ENCODE measurements around the gene ZC3H18. TPM values are rescaled to one million over a fixed set of nuclear protein-coding genes. Genes with fewer than 3 reads are reported as not detected.

The ZC3H18 gene
- total RNA-seq, 2 experiments from 2014 or later, result 83.4 to 88.7 TPM

- no peaks in the 10 kb centered on the region for H3K27me3 Mint-ChIP-seq
- peaks cover 24% of the 10 kb centered on the region for H3K4me1 Mint-ChIP-seq
- DNase-seq (no peak), ATAC-seq (ENCODE audit: low read depth) (no peak)
- POLR2A ChIA-PET, result interaction anchor here (2.0 to 2.3 kb wide), 3 partner anchors 51 to 133 kb away, joined by 8 to 19 read pairs (median 12); no protein-coding TSS in a partner anchor
- H3K4me3 Mint-ChIP-seq, result peak overlapping the region; percentile 89
- no peaks in the 10 kb centered on the region for H3K36me3 Mint-ChIP-seq
- H3K9me3 Mint-ChIP-seq, result no peaks in the 10 kb centered on the region
- peak overlapping the region; percentile 72 for H3K27ac Mint-ChIP-seq
These were observed 1.2 kb upstream of the ZC3H18 start for GRCh38 chr16:88568710-88569613.

GRCh38 chr16:88569614-88569984, 604 bp upstream of the ZC3H18 start:
- no peaks in the 10 kb centered on the region for H3K27me3 Mint-ChIP-seq
- H3K9me3 Mint-ChIP-seq, result no peaks in the 10 kb centered on the region
- H3K36me3 Mint-ChIP-seq, result no peaks in the 10 kb centered on the region
- peak; percentile 30 for ATAC-seq (ENCODE audit: low read depth)
- peaks cover 24% of the 10 kb centered on the region for H3K4me1 Mint-ChIP-seq
- H3K27ac Mint-ChIP-seq, result peak overlapping the region; percentile 72
- H3K4me3 Mint-ChIP-seq, result peak overlapping the region; percentile 89
- POLR2A ChIA-PET, result interaction anchor here (0.6 to 2.3 kb wide), 17 partner anchors 9 to 1295 kb away, joined by 3 to 19 read pairs (median 3); partner anchors contain the start of genes BANP, KLHDC4, ZFPM1 and ZNF778
- no peak for DNase-seq

GRCh38 chr16:88570691-88571092, 489 bp downstream of the ZC3H18 start:
- H3K4me3 Mint-ChIP-seq, result peak overlapping the region; percentile 87
- ATAC-seq (ENCODE audit: low read depth), result peak; percentile 48
- H3K27me3 Mint-ChIP-seq, result no peaks in the 10 kb centered on the region
- POLR2A ChIA-PET, result interaction anchor here (0.7 to 2.3 kb wide), 24 partner anchors 10 to 1294 kb away, joined by 3 to 19 read pairs (median 3); partner anchors contain the start of genes ACSF3, BANP, KLHDC4 and SNAI3
- H3K4me1 Mint-ChIP-seq, result peaks cover 24% of the 10 kb centered on the region
- DNase-seq, result no peak
- peaks cover 2% of the 10 kb centered on the region for H3K36me3 Mint-ChIP-seq
- no peaks in the 10 kb centered on the region for H3K9me3 Mint-ChIP-seq
- H3K27ac Mint-ChIP-seq, result peak overlapping the region; percentile 76

- H3K4me3 Mint-ChIP-seq, result no peak overlapping the region
- ATAC-seq (ENCODE audit: low read depth), result no peak
- H3K4me1 Mint-ChIP-seq, result peaks cover 39% of the 10 kb centered on the region
- H3K9me3 Mint-ChIP-seq, result no peaks in the 10 kb centered on the region
- DNase-seq, result no peak
- H3K27me3 Mint-ChIP-seq, result no peaks in the 10 kb centered on the region
- H3K36me3 Mint-ChIP-seq, result peaks cover 10% of the 10 kb centered on the region
- POLR2A ChIA-PET, result no interaction called here
- no peak overlapping the region for H3K27ac Mint-ChIP-seq
These were observed 5.0 kb downstream of the ZC3H18 start for GRCh38 chr16:88575251-88575650.

- Mint-ChIP-seq H3K4me1 (peaks cover 34% of the 10 kb centered on the region), H3K27me3 (no peaks in the 10 kb centered on the region), H3K27ac (no peak overlapping the region), H3K4me3 (no peak overlapping the region), H3K9me3 (no peaks in the 10 kb centered on the region), H3K36me3 (peaks cover 10% of the 10 kb centered on the region)
- POLR2A ChIA-PET, result no interaction called here
- DNase-seq (no peak), ATAC-seq (ENCODE audit: low read depth) (no peak)
These were observed 6.1 kb downstream of the ZC3H18 start for GRCh38 chr16:88576307-88576706.

- no peak for DNase-seq
- peak overlapping the region; percentile 41 for H3K4me3 Mint-ChIP-seq
- peaks cover 12% of the 10 kb centered on the region for H3K36me3 Mint-ChIP-seq
- H3K4me1 Mint-ChIP-seq, result peaks cover 28% of the 10 kb centered on the region
- peak overlapping the region; percentile 11 for H3K27ac Mint-ChIP-seq
- no peaks in the 10 kb centered on the region for H3K9me3 Mint-ChIP-seq
- no peak for ATAC-seq (ENCODE audit: low read depth)
- no peaks in the 10 kb centered on the region for H3K27me3 Mint-ChIP-seq
- POLR2A ChIA-PET, result no interaction called here
These were observed 7.0 kb downstream of the ZC3H18 start for GRCh38 chr16:88577166-88577565.

- H3K4me1 Mint-ChIP-seq, result peaks cover 31% of the 10 kb centered on the region
- no peaks in the 10 kb centered on the region for H3K27me3 Mint-ChIP-seq
- ATAC-seq (ENCODE audit: low read depth) (peak; percentile 70), DNase-seq (no peak)
- POLR2A ChIA-PET, result interaction anchor here (0.8 kb wide), 1 partner anchor 11 kb away, joined by 4 read pairs; no protein-coding TSS in a partner anchor
- peaks cover 12% of the 10 kb centered on the region for H3K36me3 Mint-ChIP-seq
- H3K27ac Mint-ChIP-seq, result peak overlapping the region; percentile 82
- no peaks in the 10 kb centered on the region for H3K9me3 Mint-ChIP-seq
- H3K4me3 Mint-ChIP-seq, result peak overlapping the region; percentile 56
These were observed 8.5 kb downstream of the ZC3H18 start for GRCh38 chr16:88578446-88579313.

- H3K4me1 Mint-ChIP-seq, result peaks cover 35% of the 10 kb centered on the region
- peaks cover 10% of the 10 kb centered on the region for H3K36me3 Mint-ChIP-seq
- no peaks in the 10 kb centered on the region for H3K9me3 Mint-ChIP-seq
- ATAC-seq (ENCODE audit: low read depth) (no peak), DNase-seq (no peak)
- H3K27ac Mint-ChIP-seq, result no peak overlapping the region
- POLR2A ChIA-PET, result no interaction called here
- H3K4me3 Mint-ChIP-seq, result no peak overlapping the region
- no peaks in the 10 kb centered on the region for H3K27me3 Mint-ChIP-seq
These were observed 10.2 kb downstream of the ZC3H18 start for GRCh38 chr16:88580371-88580770.

- H3K4me1 Mint-ChIP-seq, result peaks cover 38% of the 10 kb centered on the region
- DNase-seq (no peak), ATAC-seq (ENCODE audit: low read depth) (no peak)
- H3K9me3 Mint-ChIP-seq, result no peaks in the 10 kb centered on the region
- H3K27me3 Mint-ChIP-seq, result no peaks in the 10 kb centered on the region
- peaks cover 10% of the 10 kb centered on the region for H3K36me3 Mint-ChIP-seq
- POLR2A ChIA-PET, result interaction anchor here (0.5 kb wide), 1 partner anchor 479 kb away, joined by 3 read pairs; no protein-coding TSS in a partner anchor
- no peak overlapping the region for H3K4me3 Mint-ChIP-seq
- H3K27ac Mint-ChIP-seq, result no peak overlapping the region
These were observed 10.8 kb downstream of the ZC3H18 start for GRCh38 chr16:88581033-88581432.

GRCh38 chr16:88582912-88583575, 12.8 kb downstream of the ZC3H18 start:
- no peak for DNase-seq
- H3K4me3 Mint-ChIP-seq, result peak overlapping the region; percentile 13
- peaks cover 28% of the 10 kb centered on the region for H3K4me1 Mint-ChIP-seq
- peaks cover 11% of the 10 kb centered on the region for H3K36me3 Mint-ChIP-seq
- POLR2A ChIA-PET, result interaction anchor here (1.1 kb wide), 1 partner anchor 12 kb away, joined by 4 read pairs; no protein-coding TSS in a partner anchor
- no peaks in the 10 kb centered on the region for H3K9me3 Mint-ChIP-seq
- H3K27me3 Mint-ChIP-seq, result no peaks in the 10 kb centered on the region
- no peak for ATAC-seq (ENCODE audit: low read depth)
- peak overlapping the region; percentile 54 for H3K27ac Mint-ChIP-seq

- ATAC-seq (ENCODE audit: low read depth), result no peak
- H3K9me3 Mint-ChIP-seq, result no peaks in the 10 kb centered on the region
- H3K4me3 Mint-ChIP-seq, result no peak overlapping the region
- no peak for DNase-seq
- H3K27ac Mint-ChIP-seq, result no peak overlapping the region
- POLR2A ChIA-PET, result no interaction called here
- no peaks in the 10 kb centered on the region for H3K27me3 Mint-ChIP-seq
- peaks cover 29% of the 10 kb centered on the region for H3K4me1 Mint-ChIP-seq
- peaks cover 20% of the 10 kb centered on the region for H3K36me3 Mint-ChIP-seq
These were observed 14.5 kb downstream of the ZC3H18 start for GRCh38 chr16:88584676-88585075.

- no peaks in the 10 kb centered on the region for H3K27me3 Mint-ChIP-seq
- peaks cover 27% of the 10 kb centered on the region for H3K4me1 Mint-ChIP-seq
- H3K36me3 Mint-ChIP-seq, result peaks cover 20% of the 10 kb centered on the region
- POLR2A ChIA-PET, result interaction anchor here (0.6 kb wide), 1 partner anchor 168 kb away, joined by 3 read pairs; no protein-coding TSS in a partner anchor
- DNase-seq, result no peak
- H3K27ac Mint-ChIP-seq, result no peak overlapping the region
- ATAC-seq (ENCODE audit: low read depth), result no peak
- no peak overlapping the region for H3K4me3 Mint-ChIP-seq
- H3K9me3 Mint-ChIP-seq, result no peaks in the 10 kb centered on the region
These were observed 15.1 kb downstream of the ZC3H18 start for GRCh38 chr16:88585269-88585668.

Measured in activated naive CD8-positive, alpha-beta T cell treated with anti-CD3 and anti-CD28 coated beads, Interleukin-2, amount 10 ng/mL, durations not matched to agents 7 days and 5 days (primary cell).